ENCODE data around the gene CLIC4. TPM values are rescaled to one million over a fixed set of nuclear protein-coding genes. Genes with fewer than 3 reads are reported as not detected.
A peak's percentile ranks its signal among the peaks of the same experiment; 100 is the strongest.

The CLIC4 gene
- total and polyA plus RNA-seq, 10 of the 15 experiments (the other 5 are each of a cell fraction or from before 2014, with no cell fraction given) = 20.4 to 107 (median 69.6) TPM

GRCh38 chr1:24704411-24705259 is 40.6 kb upstream of the CLIC4 start:
- ChIA-PET POLR2A (interaction anchor here (0.6 to 1.4 kb wide), 6 partner anchors 11 to 132 kb away, joined by 3 to 6 read pairs (median 4); no protein-coding TSS in a partner anchor), SMC1A (ENCODE audit: uncharacterized antibody, unreplicated experiment) (interaction anchor here (1.1 to 4.5 kb wide), 5 partner anchors 9 to 126 kb away, joined by 4 to 26 read pairs (median 5); partner anchors contain the start of gene CLIC4), CTCF (interaction anchor here (0.6 to 2.5 kb wide), 5 partner anchors 16 to 126 kb away, joined by 3 to 10 read pairs (median 5); partner anchors contain the start of gene CLIC4), RAD21 (ENCODE audit: unreplicated experiment) (interaction anchor here (1.0 to 2.4 kb wide), 6 partner anchors 9 to 126 kb away, joined by 3 to 12 read pairs (median 8); partner anchors contain the start of gene CLIC4)
- H3K9me3 ChIP-seq (replicated peaks; ENCODE audit: control insufficient read depth, insufficient read depth, low read length) = no peaks in the 10 kb centered on the region
- no peaks in the 10 kb centered on the region for H4K20me1 ChIP-seq (ENCODE audit: control insufficient read depth, insufficient read depth)
- no peaks in the 10 kb centered on the region for H3K79me2 ChIP-seq (ENCODE audit: control insufficient read depth, insufficient read depth, low read length)
- no peak overlapping the region for H3K9ac ChIP-seq (ENCODE audit: control insufficient read depth, insufficient read depth, low read length)
- peak; percentile 28; the same call in 1 of the 2 replicates for TF ChIP-seq MLLT1 (IDR thresholded peaks at IDR 0.05)
- peak; percentile 61 for TF ChIP-seq ATF7 (IDR thresholded peaks at IDR 0.05; ENCODE audit: low read depth)
- TF ChIP-seq IKZF1 (conservative IDR thresholded peaks at IDR 0.05) = no peak
- TF ChIP-seq ZZZ3 (IDR thresholded peaks at IDR 0.05; ENCODE audit: control insufficient read depth, insufficient read length, low read depth) = no peak
- TF ChIP-seq MTA2 (IDR thresholded peaks at IDR 0.05; ENCODE audit: low read depth) = 0 out of 2 replicates have a peak, but pooled peaks have one; percentile 13
- 0 out of 2 replicates have a peak, but pooled peaks have one; percentile 17 for TF ChIP-seq EED (IDR thresholded peaks at IDR 0.05; ENCODE audit: low read depth)
- H2AFZ ChIP-seq (ENCODE audit: control insufficient read depth, low read depth, low read length) = peak overlapping the region; percentile 0; the same call in 1 of the 2 replicates
- in situ Hi-C loops (cut with MboI) = no loop called here
- no peak overlapping the region; the same call in 1 of the 2 replicates for H3K4me3 ChIP-seq
- WGBS (ENCODE audit: insufficient coverage, insufficient replicate concordance, low lambda C conversion rate, missing lambda C conversion rate) = 50% methylated on average over 13 of the region's 16 CpGs
- H3K36me3 ChIP-seq (ENCODE audit: control insufficient read depth in 2 of 2, insufficient read depth in 2 of 2, low read length in 1 of 2) = no peaks in the 10 kb centered on the region
- peaks cover 3% of the 10 kb centered on the region; the same call in 1 of the 2 replicates for H3K4me1 ChIP-seq (ENCODE audit: control insufficient read depth, insufficient read depth, low read length)
- no TSS peak for BruUV-seq (replicated peaks)
- ATAC-seq = peak; percentile 51
- H3K27me3 ChIP-seq (replicated peaks in 1 of 2; ENCODE audit: control insufficient read depth in 2 of 2, insufficient read depth in 2 of 2, low read length in 1 of 2) = no peaks in the 10 kb centered on the region
- FAIRE-seq = no peak
- intact Hi-C loops (cut with micrococcal nuclease; ENCODE audit: unreplicated experiment) = loop anchor here (1.0 kb wide), 1 partner anchor 41 kb away; the partner anchor contains the start of gene CLIC4
- H3K4me2 ChIP-seq (ENCODE audit: control insufficient read depth, insufficient read depth) = no peak overlapping the region
- no peak for DNase-seq (ENCODE audit: low read depth, low spot score)
- H3K27ac ChIP-seq (ENCODE audit: control insufficient read depth, insufficient read depth) = no peak overlapping the region
